DMS53 (cell line): ENCODE results near the gene SYTL5.

Experiments
- DNase-seq: peaks from one replicate; lab custom pipeline; 2025; lab: John Stamatoyannopoulos, UW

SYTL5 gene

DNA sequence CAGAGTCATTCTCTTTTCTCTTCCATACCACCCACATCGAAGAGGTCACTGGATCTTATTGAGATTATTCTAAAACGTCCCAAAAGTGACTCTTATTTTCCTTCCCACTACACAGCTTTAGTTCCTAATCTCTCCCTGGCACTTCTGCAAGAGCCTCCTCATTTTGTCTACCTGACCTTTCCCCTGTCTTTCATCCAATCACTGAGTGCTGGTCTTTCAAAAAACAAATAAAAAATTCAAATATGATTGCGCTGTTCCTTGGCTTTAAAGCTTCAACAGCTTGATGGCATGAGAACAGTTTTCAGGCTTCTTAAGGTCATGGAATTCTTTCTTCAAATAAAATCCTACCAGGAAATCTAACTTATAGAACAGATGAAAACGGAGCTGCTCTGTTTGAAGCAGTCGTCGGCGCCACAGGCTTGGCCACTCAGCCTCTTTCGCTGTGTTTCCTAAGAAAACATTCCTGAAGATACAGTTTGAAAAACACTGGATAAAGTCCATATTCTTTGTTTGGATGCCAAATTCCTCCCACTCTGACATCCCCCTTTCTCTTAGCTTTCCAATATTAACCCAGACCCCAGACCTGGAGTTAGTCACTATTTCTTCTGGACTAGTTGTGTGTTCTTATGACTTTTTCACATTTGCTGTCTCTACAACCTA is 12.5 kb downstream of the SYTL5 start:
- DNase-seq: no peak

GRCh38 chrX:38028300-38028699 is 21.9 kb downstream of the SYTL5 start:
- peak; percentile 1 for DNase-seq

- DNase-seq: no peak
These were observed 30.1 kb downstream of the SYTL5 start for GRCh38 chrX:38036466-38036865.

GRCh38 chrX:38038501-38038900 is 32.1 kb downstream of the SYTL5 start:
- DNase-seq: no peak

DNA sequence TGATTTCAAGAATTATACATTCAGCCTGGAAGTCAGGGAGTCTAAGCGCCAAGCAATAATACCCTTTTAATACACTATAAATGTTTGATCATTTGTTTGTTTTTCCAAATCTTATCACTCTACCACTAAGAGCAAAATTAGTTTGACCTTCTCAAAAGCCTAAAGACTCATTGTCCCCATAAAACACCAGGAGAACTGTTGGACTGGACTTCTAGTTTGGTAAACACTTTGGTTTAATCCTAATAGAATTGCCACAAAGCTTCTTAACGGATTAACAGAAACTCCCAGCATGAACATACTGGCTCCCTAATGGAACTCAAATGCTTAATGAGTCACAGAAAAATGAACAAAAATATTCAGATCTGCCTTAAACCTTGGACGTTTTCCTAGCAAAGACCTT is 34.9 kb downstream of the SYTL5 start:
- DNase-seq: no peak

- DNase-seq: no peak
These were observed 38.3 kb downstream of the SYTL5 start for GRCh38 chrX:38044701-38045100.

- peak; percentile 59 for DNase-seq
These were observed 39.3 kb downstream of the SYTL5 start for GRCh38 chrX:38045538-38046096.

DNA sequence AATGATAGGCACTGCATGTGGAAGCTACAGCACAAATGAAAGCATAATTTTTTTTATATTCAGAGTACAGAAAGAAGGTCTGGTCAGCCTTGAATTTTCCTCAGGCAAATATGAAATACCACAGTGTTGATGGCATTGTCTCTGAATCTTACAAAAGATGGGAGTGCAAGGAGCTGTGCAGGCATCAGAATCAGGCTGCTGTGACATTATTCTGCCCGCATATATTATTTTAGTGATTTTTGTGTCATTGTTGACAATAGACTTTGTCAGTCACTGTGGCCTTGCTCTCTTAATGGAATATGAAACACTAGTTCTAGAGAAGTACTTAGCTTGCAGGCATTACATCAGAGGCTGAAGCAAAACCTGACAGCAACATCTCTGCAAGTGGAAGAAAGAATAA is 42.5 kb downstream of the SYTL5 start:
- no peak for DNase-seq

DNA sequence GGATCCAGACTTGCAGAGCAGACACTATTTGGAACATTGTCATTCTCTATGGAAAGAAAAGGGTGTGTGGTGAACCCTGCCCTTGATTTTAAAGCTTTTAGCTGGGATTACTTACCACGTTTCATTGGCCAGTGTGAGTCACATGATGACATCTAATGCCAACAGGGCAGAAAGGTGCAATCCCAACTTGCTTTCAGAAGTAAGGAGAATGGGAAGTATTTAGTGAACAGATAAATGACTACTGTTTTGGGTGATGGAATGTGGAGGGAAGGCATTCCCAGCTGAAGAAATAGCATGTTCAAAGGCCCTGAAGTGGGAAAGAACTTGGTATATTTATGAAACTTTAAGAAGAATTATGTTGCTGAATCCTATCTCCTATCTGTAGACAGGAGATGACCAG is 44.5 kb downstream of the SYTL5 start:
- DNase-seq: no peak

GRCh38 chrX:38052096-38052495 is 45.7 kb downstream of the SYTL5 start:
- peak; percentile 11 for DNase-seq

DNA sequence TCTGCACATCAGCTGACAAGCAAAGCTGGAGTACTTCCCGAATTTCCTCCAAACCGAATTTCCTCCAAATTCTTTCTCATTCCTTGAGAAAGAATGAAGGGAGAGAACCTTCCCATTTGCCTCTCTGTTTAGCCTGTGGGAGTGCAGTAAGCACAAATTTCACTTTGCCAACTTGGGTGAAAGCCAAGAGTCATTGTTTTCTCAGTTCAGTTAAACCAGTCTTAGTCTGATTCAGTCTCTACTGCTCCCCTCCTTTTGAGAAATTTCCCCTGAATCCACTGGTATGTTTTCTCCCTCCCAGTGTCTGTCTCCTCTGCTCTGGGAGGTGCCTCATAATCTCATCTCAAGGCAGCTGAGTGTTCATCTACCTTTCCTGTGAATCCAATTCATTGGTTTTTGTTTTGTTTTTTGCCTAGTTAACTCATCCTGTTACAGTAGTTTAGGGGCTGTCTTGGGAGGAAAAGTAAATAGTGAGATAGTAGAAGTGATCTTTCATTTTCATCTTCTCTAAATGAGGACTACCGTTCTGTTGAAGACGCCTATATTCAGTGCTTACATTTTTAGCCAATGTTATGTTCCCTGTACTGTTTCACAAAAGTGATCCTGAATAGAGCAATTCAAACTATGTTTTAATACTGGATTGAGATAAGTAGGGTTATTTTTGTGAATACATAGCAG is 49.0 kb downstream of the SYTL5 start:
- DNase-seq: no peak

- DNase-seq: peak; percentile 24
These were observed 54.1 kb downstream of the SYTL5 start for GRCh38 chrX:38060331-38060878.

GRCh38 chrX:38061335-38061734 is 55.0 kb downstream of the SYTL5 start:
- DNase-seq: peak; percentile 78

DNA sequence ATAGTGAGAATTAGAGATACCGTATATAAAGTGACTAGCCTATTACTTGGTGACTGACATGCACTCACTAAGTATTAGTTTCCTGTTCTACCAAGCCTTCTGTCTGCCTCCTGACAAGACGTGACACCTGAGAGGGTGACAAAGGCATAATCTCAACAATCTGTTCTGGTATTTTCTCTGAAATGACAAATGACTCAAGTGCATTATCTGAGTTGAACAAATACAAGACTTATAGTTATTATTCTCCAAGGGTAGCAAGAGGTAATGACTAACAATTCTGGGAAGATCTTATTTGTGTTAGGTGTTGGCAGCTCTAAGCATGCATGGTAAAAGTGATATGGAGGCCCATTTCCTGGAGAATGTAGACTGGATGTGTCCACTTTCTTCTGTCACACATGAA is 60.6 kb downstream of the SYTL5 start:
- DNase-seq: peak; percentile 6

DNA sequence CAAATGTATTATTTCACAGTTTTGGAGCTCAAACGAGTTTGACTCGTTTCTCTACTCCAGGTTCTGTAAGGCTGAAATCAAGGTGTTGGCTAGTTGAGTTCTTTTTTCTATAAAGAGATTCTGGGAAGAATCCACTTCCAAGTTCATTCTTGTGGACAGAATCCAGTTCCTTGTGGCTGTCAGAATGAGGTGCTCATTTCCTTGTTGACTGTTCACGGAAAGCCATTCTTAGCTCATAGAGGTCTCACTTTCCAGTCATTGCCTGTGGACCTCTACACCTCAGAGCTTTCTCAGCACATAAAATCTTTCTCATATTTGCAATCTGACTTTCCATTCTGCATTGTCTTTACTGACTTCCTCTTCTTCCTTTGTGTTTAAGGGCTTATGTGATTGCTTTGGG is 62.9 kb downstream of the SYTL5 start:
- DNase-seq: no peak

- DNase-seq: no peak
These were observed 63.6 kb downstream of the SYTL5 start for GRCh38 chrX:38069991-38070390.

DNA sequence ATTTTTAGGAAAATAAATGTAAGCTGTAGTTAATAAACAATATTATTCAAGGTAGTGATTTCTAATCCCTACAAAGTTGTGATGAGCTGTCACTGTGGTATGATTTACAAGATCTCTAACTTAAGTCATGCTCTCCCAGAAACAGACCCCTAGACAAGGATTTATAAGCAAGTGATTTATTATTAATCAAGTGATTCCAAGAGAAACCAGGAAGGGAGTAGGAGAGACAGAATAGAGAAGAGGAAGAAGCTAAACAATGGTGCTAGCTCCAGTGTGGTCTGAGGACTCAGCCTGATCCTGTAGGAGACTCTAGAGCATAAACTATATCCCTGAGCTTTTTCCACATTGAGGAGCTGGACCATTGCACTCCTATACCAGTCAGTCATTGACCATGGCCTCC is 73.1 kb downstream of the SYTL5 start:
- no peak for DNase-seq

GRCh38 chrX:38080808-38081207 is 74.5 kb downstream of the SYTL5 start:
- DNase-seq: no peak

DNA sequence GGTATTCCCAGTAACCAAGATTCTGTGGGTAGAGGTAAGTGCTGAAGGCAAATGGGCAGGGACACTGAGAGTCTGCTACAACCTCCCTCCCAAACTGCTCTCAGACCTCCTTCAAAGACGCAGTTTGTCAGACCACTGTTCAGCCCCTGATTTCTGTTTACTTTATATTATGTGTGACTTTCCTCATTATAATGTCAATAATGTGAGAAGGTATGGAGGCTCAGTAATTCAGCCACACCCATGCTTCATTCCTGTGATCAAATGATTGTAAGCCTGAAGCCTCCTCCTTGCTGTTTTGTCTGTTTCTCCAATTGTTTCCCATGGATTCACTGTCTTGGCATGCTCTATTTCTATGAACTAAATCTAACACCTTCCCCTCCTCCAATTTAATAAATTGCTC is 75.6 kb downstream of the SYTL5 start:
- no peak for DNase-seq

GRCh38 chrX:38082309-38082708 is 76.0 kb downstream of the SYTL5 start:
- no peak for DNase-seq

GRCh38 chrX:38085813-38086212 is 79.5 kb downstream of the SYTL5 start:
- DNase-seq: no peak

DNA sequence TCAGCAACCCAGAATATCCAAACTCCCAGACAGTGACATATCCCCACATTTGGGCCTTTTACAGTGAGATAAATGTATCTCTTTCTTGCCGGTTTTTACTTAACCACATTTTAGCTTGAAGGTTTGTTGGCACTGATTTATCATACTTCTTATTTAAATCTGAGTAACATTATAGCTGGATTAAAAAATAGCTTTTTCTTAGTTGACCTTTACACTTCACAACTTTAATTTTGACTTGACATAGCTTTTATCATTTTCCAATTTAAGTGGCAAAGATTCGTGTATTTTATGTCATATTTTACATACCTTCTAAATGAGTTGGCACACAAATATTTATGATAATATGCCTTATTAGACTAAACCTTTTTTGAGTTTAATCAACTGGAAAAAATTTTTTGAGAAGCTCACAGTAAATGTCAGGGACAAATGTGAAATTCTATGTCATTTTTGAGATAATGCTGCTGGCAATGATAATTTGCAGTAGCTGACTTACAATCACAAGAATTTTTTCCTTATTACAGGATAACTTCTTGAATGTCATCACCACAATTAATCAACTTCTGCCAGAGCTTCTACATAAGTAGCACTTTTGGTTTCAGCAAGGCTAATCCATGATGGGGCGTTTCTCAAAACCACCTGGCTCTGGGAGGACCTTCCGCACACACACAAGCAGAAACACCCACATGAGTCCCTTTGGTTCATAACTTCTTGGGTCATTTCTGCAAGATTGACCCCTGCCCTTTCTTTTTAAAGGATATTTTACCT is 80.3 kb downstream of the SYTL5 start:
- DNase-seq: no peak

DNA sequence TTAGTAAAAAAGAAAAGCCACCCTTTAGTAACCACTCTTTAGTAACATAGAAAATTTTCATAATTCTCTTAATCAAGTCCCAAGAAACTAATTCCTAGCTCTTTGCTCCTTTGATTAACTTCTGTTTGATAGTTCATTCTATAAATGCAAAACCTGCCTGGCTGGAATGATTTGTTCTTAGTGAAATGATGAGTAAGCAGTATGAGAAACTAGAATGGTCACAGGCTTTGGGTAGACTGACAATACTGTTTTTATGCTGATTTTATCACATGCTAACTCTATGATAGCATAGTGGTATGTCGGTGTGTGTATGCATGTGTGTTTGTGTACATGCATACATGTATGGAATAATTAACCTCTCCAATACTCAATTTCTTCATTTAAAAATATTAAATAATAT is 81.2 kb downstream of the SYTL5 start:
- DNase-seq: no peak
